GM18498 (cell line): ENCODE data around the gene CPB2.

Experiments used
- ATAC-seq: cut with Tn5 transposase; IDR thresholded peaks from one replicate; pipeline ENCODE4 v1.9.1; 2021; ENCODE audit warnings: mild to moderate bottlenecking, moderate library complexity; ENCODE audit not compliant: unreplicated experiment

Gene CPB2

DNA sequence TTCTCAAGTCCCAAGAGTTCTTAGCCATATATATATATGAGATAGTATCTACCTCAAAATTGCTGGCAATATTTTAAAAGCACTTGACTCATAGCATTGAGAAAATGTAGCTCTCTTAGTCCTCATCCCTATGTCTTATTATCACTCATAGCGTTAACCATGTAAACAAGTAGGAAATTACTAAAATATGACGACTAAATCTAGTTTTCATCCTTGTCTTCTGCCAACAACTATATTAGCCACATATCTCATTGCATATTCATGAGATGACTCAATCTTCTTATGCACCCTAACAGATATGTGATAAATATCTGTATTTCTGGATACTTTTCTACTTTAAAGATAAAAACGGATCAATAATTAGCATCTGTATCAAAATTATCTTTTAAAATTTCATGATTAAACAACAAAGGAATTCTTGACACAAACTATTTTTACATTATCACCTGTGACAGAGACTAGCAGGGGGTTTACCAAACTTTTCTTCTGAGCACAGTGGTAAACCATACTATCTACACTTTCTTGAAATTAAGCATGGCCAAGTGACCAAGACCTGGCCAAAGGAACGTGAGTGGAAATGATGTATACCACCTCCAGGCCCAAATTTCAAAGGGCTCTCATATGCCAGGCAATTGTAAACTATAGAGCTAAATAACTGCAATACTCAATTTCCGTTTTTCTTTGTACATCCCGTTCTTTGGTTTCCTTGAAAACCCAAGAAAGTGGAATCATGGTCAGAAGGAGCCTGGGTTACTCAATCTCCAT is 98.0 kb downstream of the CPB2 start:
- ATAC-seq = no peak

DNA sequence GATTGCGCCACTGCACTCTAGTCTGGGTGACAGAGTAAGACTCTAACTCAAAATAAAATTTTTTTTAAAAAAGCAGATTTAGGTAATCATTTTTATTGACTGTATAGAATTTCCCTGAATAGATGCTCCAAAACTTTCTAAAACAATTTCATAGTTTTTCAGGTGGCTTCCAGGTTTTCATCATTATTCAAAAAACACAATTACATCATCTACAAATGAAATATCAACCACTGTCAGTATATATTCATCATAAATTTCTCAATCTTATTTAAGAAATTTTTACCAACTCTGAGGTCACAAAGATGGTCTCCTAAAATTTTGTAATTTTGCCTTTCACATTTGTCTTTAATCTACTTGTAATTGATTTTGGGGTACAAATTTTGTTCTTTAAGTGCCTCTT is 100.3 kb downstream of the CPB2 start:
- no peak for ATAC-seq
